Measurements from ENCODE around the gene UGT2A2. TPM values are rescaled to one million over a fixed set of nuclear protein-coding genes. Genes with fewer than 3 reads are reported as not detected.

UGT2A2 gene
- total RNA-seq, 2 experiments from 2014 or later: not detected

- POLR2A ChIA-PET: no interaction called here
- Histone ChIP-seq H3K9me3 (ENCODE audit: control insufficient read depth in 1 of 2, insufficient read depth in 1 of 2, low read length in 2 of 2) (peaks cover 0 to 11% of the 10 kb centered on the region in 2 experiments), H3K27ac (ENCODE audit: low read depth in 1 of 2, low read length in 2 of 2) (no peak overlapping the region), H3K4me1 (ENCODE audit: insufficient read depth, low read length) (peaks cover 7% of the 10 kb centered on the region), H3K4me3 (ENCODE audit: low read length) (no peak overlapping the region), H3K36me3 (ENCODE audit: insufficient read depth, low read length) (no peaks in the 10 kb centered on the region), H3K27me3 (ENCODE audit: control insufficient read depth in 1 of 2, insufficient read depth in 2 of 2, low read length in 2 of 2) (no peaks in the 10 kb centered on the region)
- Mint-ChIP-seq H3K4me1 (ENCODE audit: low read depth) (peaks cover 14% of the 10 kb centered on the region), H3K27me3 (no peaks in the 10 kb centered on the region), H3K4me3 (no peak overlapping the region), H3K36me3 (ENCODE audit: low read depth) (no peaks in the 10 kb centered on the region), H3K9me3 (peaks cover 2% of the 10 kb centered on the region), H3K27ac (no peak overlapping the region)
- CTCF ChIA-PET: no interaction called here
- ATAC-seq (ENCODE audit: poor library complexity) (no peak), DNase-seq (no peak)
- TF ChIP-seq CTCF (IDR thresholded peaks at IDR 0.05): no peak
- intact Hi-C loops (cut with DNase I, micrococcal nuclease): no loop called here
These were observed 18.7 kb upstream of the UGT2A2 start for GRCh38 chr4:69658133-69658532.

GRCh38 chr4:69656653-69657158 lies 17.3 kb upstream of the UGT2A2 start:
- ATAC-seq (ENCODE audit: poor library complexity) (no peak), DNase-seq (no peak)
- Histone ChIP-seq H3K9me3 (ENCODE audit: control insufficient read depth in 1 of 2, insufficient read depth in 1 of 2, low read length in 2 of 2) (peaks cover 0 to 11% of the 10 kb centered on the region in 2 experiments), H3K4me3 (ENCODE audit: low read length) (no peak overlapping the region), H3K27me3 (ENCODE audit: control insufficient read depth in 1 of 2, insufficient read depth in 2 of 2, low read length in 2 of 2) (no peaks in the 10 kb centered on the region), H3K4me1 (ENCODE audit: insufficient read depth, low read length) (peaks cover 7% of the 10 kb centered on the region), H3K36me3 (ENCODE audit: insufficient read depth, low read length) (no peaks in the 10 kb centered on the region), H3K27ac (ENCODE audit: low read depth in 1 of 2, low read length in 2 of 2) (no peak overlapping the region)
- H3K36me3 Mint-ChIP-seq (ENCODE audit: low read depth): no peaks in the 10 kb centered on the region
- peaks cover 14% of the 10 kb centered on the region for H3K4me1 Mint-ChIP-seq (ENCODE audit: low read depth)
- no peak overlapping the region for H3K27ac Mint-ChIP-seq
- intact Hi-C loops (cut with DNase I, micrococcal nuclease): no loop called here
- no peak for TF ChIP-seq CTCF (IDR thresholded peaks at IDR 0.05)
- no peaks in the 10 kb centered on the region for H3K27me3 Mint-ChIP-seq
- ChIA-PET POLR2A (no interaction called here), CTCF (no interaction called here)
- no peak overlapping the region for H3K4me3 Mint-ChIP-seq
- H3K9me3 Mint-ChIP-seq: no peaks in the 10 kb centered on the region

GRCh38 chr4:69653147-69653546 lies 13.7 kb upstream of the UGT2A2 start, which contains the start of gene UGT2A1:
Gene UGT2A1 (minus strand): TSS chr4:69653247. CDS start chr4:69647644, 5,603 bp downstream.
- TF ChIP-seq CTCF (IDR thresholded peaks at IDR 0.05): no peak
- Histone ChIP-seq H3K4me1 (ENCODE audit: insufficient read depth, low read length) (no peaks in the 10 kb centered on the region), H3K4me3 (ENCODE audit: low read length) (no peak within 1 kb of the TSS), H3K9me3 (ENCODE audit: control insufficient read depth in 1 of 2, insufficient read depth in 1 of 2, low read length in 2 of 2) (peaks cover 0 to 7% of the 10 kb centered on the region in 2 experiments), H3K27me3 (ENCODE audit: control insufficient read depth in 1 of 2, insufficient read depth in 2 of 2, low read length in 2 of 2) (no peaks in the 10 kb centered on the region), H3K27ac (ENCODE audit: low read depth in 1 of 2, low read length in 2 of 2) (no peak within 1 kb of the TSS), H3K36me3 (ENCODE audit: insufficient read depth, low read length) (no peaks in the 10 kb centered on the region)
- H3K36me3 Mint-ChIP-seq (ENCODE audit: low read depth): no peaks in the 10 kb centered on the region
- no peaks in the 10 kb centered on the region for H3K27me3 Mint-ChIP-seq
- ATAC-seq (ENCODE audit: poor library complexity) (no peak), DNase-seq (no peak)
- ChIA-PET CTCF (no interaction called here), POLR2A (no interaction called here)
- no peak within 1 kb of the TSS for H3K4me3 Mint-ChIP-seq
- H3K4me1 Mint-ChIP-seq (ENCODE audit: low read depth): no peaks in the 10 kb centered on the region
- H3K27ac Mint-ChIP-seq: no peak within 1 kb of the TSS
- intact Hi-C loops (cut with DNase I, micrococcal nuclease): no loop called here
- H3K9me3 Mint-ChIP-seq: no peaks in the 10 kb centered on the region
